Urinary bladder (tissue), 4 donors: ENCODE data around the gene ARX. TPM values are rescaled to one million over a fixed set of nuclear protein-coding genes. Genes with fewer than 3 reads are reported as not detected.

Source experiments
- DNase-seq: peaks from one replicate; pipeline ENCODE4 v3.0.0-alpha.2; 2015; ENCODE audit errors: extremely low spot score
- H3K27ac ChIP-seq: one replicate; pipeline ENCODE4 v1.5.1; 2013; ENCODE audit warnings: low read depth, mild to moderate bottlenecking, moderate library complexity
- H3K36me3 ChIP-seq: one replicate; pipeline ENCODE4 v1.6.1; 2013; ENCODE audit warnings: mild to moderate bottlenecking, moderate library complexity; ENCODE audit not compliant: insufficient read depth
- H3K4me1 ChIP-seq: one replicate; pipeline ENCODE4 v1.6.1; 2013; ENCODE audit warnings: mild to moderate bottlenecking, moderate library complexity; ENCODE audit not compliant: insufficient read depth
- H3K4me3 ChIP-seq: one replicate; pipeline ENCODE4 v1.5.1; 2013; ENCODE audit warnings: low read depth, low read length
- WGBS: extraction: QIAGEN DNeasy Blood & Tissue Kit; methylation state at CpG from one replicate; pipeline ENCODE4 v1.1.7; 2013; 5-methylcytosine and 5-hydroxymethylcytosine counted together
- polyA plus RNA-seq: library from polyadenylated mRNA; stranded (reverse); fragments of 200-250 nt; gene quantifications from one replicate; pipeline ENCODE4 v1.2.3, GENCODE V29; 2013
- total RNA-seq: library from RNA; depleted of rRNA; stranded (reverse); fragments of >200 nt; gene quantifications from one replicate; pipeline ENCODE4 v1.2.3, GENCODE V29; 2014
- donor health status: healthy with polysubstance abuse.
- donor health status: healthy.

The ARX gene
- total RNA-seq (not detected), polyA plus RNA-seq (not detected)

DNA sequence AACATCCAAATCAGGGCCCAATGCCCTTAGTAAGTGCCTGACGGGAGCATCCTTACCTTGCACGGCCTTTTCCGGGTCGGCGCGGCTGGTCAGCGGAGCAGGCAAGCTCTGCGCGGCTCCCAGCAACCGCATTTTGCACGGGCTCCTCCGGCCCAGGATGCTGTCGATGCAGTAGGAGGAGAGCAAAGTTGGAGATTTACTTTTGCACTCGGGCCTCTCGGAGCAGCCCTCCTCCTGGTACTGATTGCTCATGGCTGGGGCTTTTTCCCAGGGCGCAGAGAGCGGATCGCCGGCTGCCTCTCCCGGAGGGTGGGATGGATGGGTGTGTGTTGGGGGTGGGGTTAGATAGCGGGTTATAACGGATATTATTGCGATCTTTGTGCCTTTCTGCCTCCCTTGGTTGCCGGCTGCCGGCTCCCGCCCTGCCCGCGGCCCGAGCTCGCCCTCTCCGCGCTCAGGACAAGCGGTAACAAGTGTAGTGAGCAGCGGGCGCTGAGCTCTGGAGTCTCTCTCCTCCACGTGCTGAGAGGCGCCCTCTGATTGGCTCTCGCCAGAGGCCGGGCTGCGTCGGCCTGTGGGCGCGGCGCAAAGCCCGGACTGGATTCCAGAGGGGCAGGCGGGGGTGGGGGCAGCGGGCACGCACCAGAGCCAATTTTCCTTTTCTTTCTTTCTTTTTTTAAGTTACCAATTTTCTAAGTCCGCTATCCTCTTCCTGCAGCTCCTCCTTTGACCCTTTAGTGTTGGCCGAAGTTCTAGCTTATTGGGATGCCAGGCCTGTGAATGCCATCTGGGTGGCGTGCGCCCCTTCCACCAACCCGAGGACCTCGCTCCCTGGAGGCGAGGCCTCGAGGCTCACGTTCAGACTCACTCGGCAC is at the start of gene ARX:
Gene ARX (minus strand): TSS at position 480 of the 875 bp plus-strand sequence. CDS start 228 bp downstream, at position 252.
- peaks cover 2% of the 10 kb centered on the region for H3K4me1 ChIP-seq
- no peak for DNase-seq
- no peak within 1 kb of the TSS for H3K4me3 ChIP-seq
- no peak within 1 kb of the TSS for H3K27ac ChIP-seq
- H3K36me3 ChIP-seq: no peaks in the 10 kb centered on the region
- 6% methylated on average over 57 of the region's 58 CpGs for WGBS

DNA sequence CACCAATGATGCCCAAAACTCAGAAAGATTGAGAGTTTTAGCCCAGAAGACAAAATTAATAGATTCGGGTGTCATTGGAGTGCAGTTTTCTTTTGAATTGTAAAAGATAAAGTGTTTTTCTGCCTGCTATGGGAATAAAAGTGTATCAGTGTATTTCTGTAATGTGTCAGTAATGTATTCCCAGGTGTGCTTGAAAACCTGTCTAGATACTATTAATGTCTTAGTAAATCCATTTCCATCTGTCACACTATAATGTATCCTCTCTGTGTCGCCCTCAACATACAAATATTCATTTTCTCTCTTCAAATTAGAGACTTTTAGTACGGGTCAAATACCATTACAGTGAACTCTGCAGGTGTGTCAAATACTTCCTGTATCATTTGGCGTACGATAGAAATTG is 43.5 kb upstream of the ARX start:
- 71% methylated on average over 5 of the region's 5 CpGs for WGBS
- no peaks in the 10 kb centered on the region for H3K36me3 ChIP-seq

DNA sequence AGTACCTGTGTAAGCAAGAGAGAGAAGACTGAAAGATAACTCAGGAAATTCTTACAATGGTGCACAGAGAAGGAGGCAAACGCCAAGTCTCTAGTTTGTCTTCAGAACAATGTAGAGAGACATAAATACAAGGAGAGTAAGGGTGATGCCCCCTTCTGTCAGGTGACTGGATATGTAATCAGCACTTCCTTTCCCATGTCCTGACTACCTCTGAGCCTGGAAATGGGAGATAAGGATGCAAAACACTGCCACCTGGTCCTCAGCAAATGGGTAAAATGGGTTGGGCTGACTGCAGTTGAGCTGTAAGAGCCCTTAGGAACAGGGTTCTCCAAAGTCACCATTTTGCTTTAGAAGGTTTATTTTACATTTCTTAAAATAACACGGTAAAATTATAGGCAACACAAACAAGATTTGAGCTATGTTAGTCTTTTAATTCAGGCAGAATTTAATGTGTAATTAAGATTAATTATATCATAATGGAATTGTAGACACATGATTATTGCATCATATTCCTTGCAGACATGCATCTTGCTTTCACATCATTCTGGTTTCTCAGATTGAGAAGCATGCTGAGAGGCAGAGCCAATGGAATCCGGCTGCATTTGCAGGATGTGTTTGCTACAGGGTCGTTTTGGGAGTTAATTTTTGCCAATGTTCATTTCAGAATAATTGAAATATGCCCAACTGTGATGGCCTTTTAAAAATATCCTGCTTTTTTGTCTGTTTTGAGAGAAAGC is 37.2 kb upstream of the ARX start:
- H3K36me3 ChIP-seq: no peaks in the 10 kb centered on the region

More for the DNA sequence above, 43.5 kb upstream of the ARX start:
- Histone ChIP-seq H3K4me3 (no peak overlapping the region), H3K27ac (no peak overlapping the region), H3K4me1 (no peaks in the 10 kb centered on the region)
- no peak for DNase-seq

DNA sequence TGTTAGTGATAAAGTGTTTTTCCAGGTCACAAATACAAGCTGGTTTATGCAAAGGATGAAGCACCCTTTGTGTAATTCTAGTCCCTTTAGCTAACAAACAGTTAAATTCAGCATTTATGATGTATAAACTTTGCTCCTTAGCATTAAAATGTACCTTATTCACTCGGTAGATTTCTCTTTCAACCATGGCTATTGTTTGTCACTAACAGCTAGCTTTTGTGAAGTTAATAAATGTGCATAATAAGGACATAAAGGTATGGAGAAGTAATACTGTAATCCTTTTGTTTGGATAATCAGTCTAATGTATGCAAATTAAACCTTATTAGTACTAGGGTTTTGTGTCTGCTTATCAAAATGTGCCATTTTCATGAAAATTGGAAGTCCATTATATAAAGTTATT is 34.2 kb upstream of the ARX start:
- WGBS: 27% methylated on average over 1 of the region's 1 CpG
- H3K4me1 ChIP-seq: no peaks in the 10 kb centered on the region
- H3K4me3 ChIP-seq: no peak overlapping the region
- no peaks in the 10 kb centered on the region for H3K36me3 ChIP-seq
- no peak overlapping the region for H3K27ac ChIP-seq
- DNase-seq: no peak

More for the DNA sequence above, 37.2 kb upstream of the ARX start:
- 65% methylated on average over 4 of the region's 4 CpGs for WGBS
- no peak for DNase-seq
- Histone ChIP-seq H3K27ac (no peak overlapping the region), H3K4me1 (no peaks in the 10 kb centered on the region), H3K4me3 (no peak overlapping the region)

GRCh38 chrX:25049357-25049756 is 33.6 kb upstream of the ARX start:
- Histone ChIP-seq H3K27ac (no peak overlapping the region), H3K4me3 (no peak overlapping the region), H3K36me3 (no peaks in the 10 kb centered on the region), H3K4me1 (no peaks in the 10 kb centered on the region)
- WGBS: 28% methylated on average over 5 of the region's 5 CpGs
- DNase-seq: no peak

DNA sequence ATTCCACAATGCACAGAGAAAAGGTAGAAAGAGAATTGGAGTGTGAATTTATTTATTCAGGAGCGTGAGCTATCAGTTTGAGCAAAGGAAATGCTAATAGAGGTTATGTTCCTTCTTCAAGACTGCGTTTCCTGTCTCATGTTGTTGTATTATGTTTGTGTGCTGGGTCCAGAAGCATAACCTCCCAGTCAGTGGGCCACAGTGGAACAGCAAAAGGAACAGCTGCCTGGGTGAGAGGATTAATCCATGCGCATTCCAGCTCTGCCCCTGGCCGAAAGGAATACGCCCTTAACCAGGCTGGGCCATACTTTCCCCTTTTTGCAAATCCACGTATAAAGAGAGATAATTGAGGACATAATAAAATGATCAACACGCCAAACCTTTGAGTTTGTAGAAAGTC is 32.4 kb upstream of the ARX start:
- Histone ChIP-seq H3K4me1 (no peaks in the 10 kb centered on the region), H3K4me3 (no peak overlapping the region), H3K36me3 (no peaks in the 10 kb centered on the region), H3K27ac (no peak overlapping the region)
- DNase-seq: no peak
- WGBS: 80% methylated on average over 7 of the region's 7 CpGs

DNA sequence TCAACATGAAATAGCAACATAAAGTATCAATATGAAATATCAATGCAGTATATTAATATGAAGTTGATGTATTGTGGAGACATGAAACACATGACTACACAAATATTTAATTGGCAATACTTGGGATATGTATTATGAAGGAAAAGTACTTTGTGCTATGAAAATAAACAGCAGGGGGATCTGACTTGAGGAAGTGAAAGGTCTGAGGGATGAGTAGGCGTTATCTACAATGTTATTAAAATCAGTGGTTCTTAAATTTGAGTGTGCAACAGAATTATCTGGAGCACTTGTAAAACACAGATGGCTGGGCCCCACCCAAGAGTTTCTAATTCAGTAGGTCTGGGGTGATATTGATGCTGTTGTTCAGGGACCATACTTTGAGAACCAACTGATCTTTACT is 27.4 kb upstream of the ARX start:
- Histone ChIP-seq H3K27ac (no peak overlapping the region), H3K4me3 (no peak overlapping the region)
- 79% methylated on average over 1 of the region's 1 CpG for WGBS

GRCh38 chrX:25039036-25039435 is 23.3 kb upstream of the ARX start:
- 92% methylated on average over 10 of the region's 10 CpGs for WGBS
- no peaks in the 10 kb centered on the region for H3K4me1 ChIP-seq
- H3K36me3 ChIP-seq: no peaks in the 10 kb centered on the region
- H3K27ac ChIP-seq: no peak overlapping the region
- no peak overlapping the region for H3K4me3 ChIP-seq
- DNase-seq: no peak

More for the DNA sequence above, 27.4 kb upstream of the ARX start:
- Histone ChIP-seq H3K4me1 (no peaks in the 10 kb centered on the region), H3K36me3 (no peaks in the 10 kb centered on the region)
- DNase-seq: no peak

GRCh38 chrX:25034889-25035288 is 19.1 kb upstream of the ARX start:
- H3K4me3 ChIP-seq: no peak overlapping the region
- H3K27ac ChIP-seq: no peak overlapping the region
- no peak for DNase-seq
- 83% methylated on average over 3 of the region's 3 CpGs for WGBS
- H3K36me3 ChIP-seq: no peaks in the 10 kb centered on the region
- H3K4me1 ChIP-seq: no peaks in the 10 kb centered on the region

DNA sequence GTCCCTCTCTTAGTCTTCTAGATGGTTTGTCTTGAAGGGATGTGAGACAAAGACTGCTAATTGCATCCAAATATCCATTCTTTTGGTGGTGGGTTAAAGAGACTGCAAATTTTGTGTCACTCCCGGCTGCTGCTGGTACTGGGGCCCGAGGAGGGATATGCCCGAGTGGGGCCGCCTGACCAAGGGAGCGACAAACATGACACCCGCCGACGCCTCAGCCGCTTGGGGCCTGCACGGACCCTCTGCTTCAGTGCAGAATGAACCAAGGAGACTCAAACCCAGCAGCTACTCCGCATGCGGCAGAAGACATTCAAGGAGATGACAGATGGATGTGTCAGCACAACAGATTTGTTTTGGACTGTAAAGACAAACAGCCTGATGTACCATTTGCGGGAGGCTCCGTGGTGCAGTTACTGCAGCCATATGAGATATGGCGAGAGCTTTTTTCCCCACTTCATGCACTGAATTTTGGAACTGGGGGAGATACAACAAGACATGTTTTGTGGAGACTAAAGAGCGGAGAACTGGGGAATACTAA is 13.6 kb upstream of the ARX start:
- H3K4me1 ChIP-seq: no peaks in the 10 kb centered on the region
- WGBS: 92% methylated on average over 16 of the region's 16 CpGs
- no peak for DNase-seq
- H3K36me3 ChIP-seq: no peaks in the 10 kb centered on the region
- no peak overlapping the region for H3K27ac ChIP-seq
- H3K4me3 ChIP-seq: no peak overlapping the region

GRCh38 chrX:25028726-25029125 is 13.0 kb upstream of the ARX start:
- no peak overlapping the region for H3K4me3 ChIP-seq
- no peak for DNase-seq
- H3K36me3 ChIP-seq: no peaks in the 10 kb centered on the region
- no peaks in the 10 kb centered on the region for H3K4me1 ChIP-seq
- 66% methylated on average over 7 of the region's 7 CpGs for WGBS
- H3K27ac ChIP-seq: no peak overlapping the region

- Histone ChIP-seq H3K4me1 (no peaks in the 10 kb centered on the region), H3K27ac (no peak overlapping the region), H3K36me3 (no peaks in the 10 kb centered on the region), H3K4me3 (no peak overlapping the region)
- WGBS: 48% methylated on average over 6 of the region's 6 CpGs
- DNase-seq: no peak
These were observed 10.8 kb upstream of the ARX start for GRCh38 chrX:25026576-25026975.

GRCh38 chrX:25025615-25026014 is 9.8 kb upstream of the ARX start:
- Histone ChIP-seq H3K4me3 (no peak overlapping the region), H3K36me3 (no peaks in the 10 kb centered on the region), H3K4me1 (no peaks in the 10 kb centered on the region), H3K27ac (no peak overlapping the region)
- WGBS: 88% methylated on average over 2 of the region's 2 CpGs
- DNase-seq: no peak

GRCh38 chrX:25023908-25024307 is 8.1 kb upstream of the ARX start:
- 39% methylated on average over 1 of the region's 1 CpG for WGBS
- no peak overlapping the region for H3K4me3 ChIP-seq
- DNase-seq: no peak
- H3K4me1 ChIP-seq: no peaks in the 10 kb centered on the region
- no peaks in the 10 kb centered on the region for H3K36me3 ChIP-seq
- no peak overlapping the region for H3K27ac ChIP-seq
